HG03520 (cell line): ENCODE measurements around the gene CD247.
"Not testable (repeated sequence)": the region's sequence is repeated elsewhere in the genome, so short reads cannot be mapped to it uniquely, and the experiment has no call there.

Experiments used
- ATAC-seq: cut with Tn5 transposase; IDR thresholded peaks from one replicate; pipeline ENCODE4 v1.9.1; 2021; ENCODE audit warnings: mild to moderate bottlenecking, moderate library complexity; ENCODE audit not compliant: unreplicated experiment

CD247 gene

GRCh38 chr1:167518331-167518700 is at the start of gene CD247:
Gene CD247 (minus strand): TSS chr1:167518529. CDS start chr1:167518465, 64 bp downstream.
- ATAC-seq = no peak

GRCh38 chr1:167567663-167568062 is 49.3 kb upstream of the CD247 start:
- ATAC-seq = no peak

GRCh38 chr1:167566766-167567165 is 48.4 kb upstream of the CD247 start:
- ATAC-seq = no peak

GRCh38 chr1:167565922-167566321 is 47.6 kb upstream of the CD247 start:
- ATAC-seq = no peak

GRCh38 chr1:167564612-167565270 is 46.4 kb upstream of the CD247 start:
- ATAC-seq = no peak

- no peak for ATAC-seq
These were observed 45.4 kb upstream of the CD247 start for GRCh38 chr1:167563579-167564246.

- ATAC-seq = no peak
These were observed 44.4 kb upstream of the CD247 start for GRCh38 chr1:167562702-167563101.

GRCh38 chr1:167561753-167562152 is 43.4 kb upstream of the CD247 start:
- no peak for ATAC-seq

GRCh38 chr1:167555971-167556714 is 37.8 kb upstream of the CD247 start:
- no peak for ATAC-seq

GRCh38 chr1:167555072-167555471 is 36.7 kb upstream of the CD247 start:
- not testable (repeated sequence) for ATAC-seq

- no peak for ATAC-seq
These were observed 35.9 kb upstream of the CD247 start for GRCh38 chr1:167554028-167554779.

- ATAC-seq = peak; percentile 92
These were observed 35.1 kb upstream of the CD247 start, which contains the start of gene CREG1 for GRCh38 chr1:167553136-167554027. Gene CREG1 (minus strand): TSS chr1:167553762.

- ATAC-seq = no peak
These were observed 33.0 kb upstream of the CD247 start for GRCh38 chr1:167551362-167551761.

- ATAC-seq = no peak
These were observed 30.0 kb upstream of the CD247 start for GRCh38 chr1:167548059-167548932.

- no peak for ATAC-seq
These were observed 28.6 kb upstream of the CD247 start for GRCh38 chr1:167546935-167547334.

- no peak for ATAC-seq
These were observed 27.0 kb upstream of the CD247 start for GRCh38 chr1:167545349-167545748.

GRCh38 chr1:167544447-167545093 is 26.2 kb upstream of the CD247 start:
- no peak for ATAC-seq

GRCh38 chr1:167543199-167543990 is 25.1 kb upstream of the CD247 start:
- no peak for ATAC-seq
